Vagina (tissue), 2 donors: ENCODE measurements around the gene AP2B1.

ENCODE experiments used
- CTCF ChIP-seq, 3 experiments: fragments of 450-650 bp in 2 of 3; fragments of 200-600 bp in 1 of 3; sonication (generic) in 1 of 3; IDR thresholded peaks; one replicate each; pipeline ENCODE4 v1.5.1; 2017 to 2019; ENCODE audit warnings: antibody characterized with exemption in 3 of 3, mild to moderate bottlenecking in 2 of 3, moderate library complexity in 2 of 3
- POLR2AphosphoS5 ChIP-seq, 2 donors: sonication (generic); formaldehyde crosslinking; IDR thresholded peaks; one replicate each; pipeline ENCODE4 v1.9.0; 2017; ENCODE audit warnings: antibody characterized with exemption in 2 of 2, mild to moderate bottlenecking in 2 of 2, low read depth in 1 of 2; ENCODE audit not compliant: insufficient read depth in 1 of 2

- TF ChIP-seq CTCF (IDR thresholded peaks at IDR 0.05) (no peak), POLR2AphosphoS5 (IDR thresholded peaks at IDR 0.05; ENCODE audit: insufficient read depth in 1 of 2, low read depth in 1 of 2) (no peak)
These were observed 130.4 kb downstream of the AP2B1 start for GRCh38 chr17:35717475-35717874.
